IMR-90 (cell line): Measurements from ENCODE around the gene ADM5. TPM values are rescaled to one million over a fixed set of nuclear protein-coding genes. Genes with fewer than 3 reads are reported as not detected.
A peak's percentile ranks its signal among the peaks of the same experiment; 100 is the strongest.

ENCODE experiments used
- ATAC-seq: fragments of 200-7000 bp; cut with Tn5 transposase; 2 replicates; pipeline ENCODE4 v1.9.1; 2020; ENCODE audit warnings: low read depth, mild to moderate bottlenecking, moderate library complexity
- BruUV-seq: library from RNA; stranded (reverse); fragments of 400-500 nt; replicated peaks from 2 replicates; lab custom pipeline; 2021; lab: Mats Ljungman, UMichigan
- CTCF ChIA-PET: fragments of 300-600 bp; formaldehyde crosslinking; extraction: SDS; loops from one replicate; lab custom pipeline; 2021; ENCODE audit warnings: antibody characterized with exemption; lab: Yijun Ruan, JAX
- POLR2A ChIA-PET: fragments of 300-600 bp; sonication (Branson Sonifier 250); formaldehyde crosslinking; loops from one replicate; lab custom pipeline; 2022; ENCODE audit warnings: antibody characterized with exemption; ENCODE audit not compliant: unreplicated experiment; lab: Charles Lee
- DNase-seq: peaks from one replicate; pipeline ENCODE4 v3.0.0; 2013
- H2AFZ ChIP-seq: replicated peaks from 2 replicates; pipeline ENCODE3; 2013; ENCODE audit warnings: low read length, mild to moderate bottlenecking; ENCODE audit not compliant: poor library complexity
- H2AK5ac ChIP-seq: 2 replicates; pipeline ENCODE4 v1.6.1; 2013; ENCODE audit warnings: low read depth, low read length, inconsistent platforms
- H2AK9ac ChIP-seq: replicated peaks from 2 replicates; pipeline ENCODE3; 2013; ENCODE audit warnings: mild to moderate bottlenecking, low read depth, low read length, moderate library complexity; ENCODE audit not compliant: poor library complexity
- H2BK120ac ChIP-seq: 2 replicates; pipeline ENCODE4 v1.6.1; 2013; ENCODE audit warnings: low read depth, low read length, inconsistent platforms
- H2BK15ac ChIP-seq: 3 replicates; pipeline ENCODE4 v1.6.1; 2013; ENCODE audit warnings: low read depth, low read length, inconsistent platforms
- H2BK20ac ChIP-seq: 2 replicates; pipeline ENCODE4 v1.6.1; 2013; ENCODE audit warnings: low read depth, mild to moderate bottlenecking, inconsistent platforms, low read length, moderate library complexity
- H2BK5ac ChIP-seq: 2 replicates; pipeline ENCODE4 v1.6.1; 2013; ENCODE audit warnings: mild to moderate bottlenecking, low read depth, low read length, inconsistent platforms; ENCODE audit not compliant: poor library complexity, severe bottlenecking
- H3K14ac ChIP-seq: replicated peaks from 2 replicates; pipeline ENCODE4 v1.6.1; 2013; ENCODE audit warnings: low read depth, low read length, inconsistent platforms
- H3K18ac ChIP-seq: 2 replicates; pipeline ENCODE4 v1.6.1; 2013; ENCODE audit warnings: low read depth, low read length, control low read depth
- H3K23ac ChIP-seq: 2 replicates; pipeline ENCODE4 v1.6.1; 2013; ENCODE audit warnings: low read depth, low read length, inconsistent platforms
- H3K27ac ChIP-seq: 2 replicates; pipeline ENCODE4 v1.5.1; 2013; ENCODE audit warnings: mild to moderate bottlenecking, control low read depth, low read length; ENCODE audit not compliant: insufficient read depth
- H3K27me3 ChIP-seq: 2 replicates; pipeline ENCODE4 v1.6.1; 2013; ENCODE audit warnings: low read length; ENCODE audit not compliant: control insufficient read depth, insufficient read depth
- H3K36me3 ChIP-seq: 2 replicates; pipeline ENCODE4 v1.6.1; 2013; ENCODE audit warnings: low read length, mixed read lengths; ENCODE audit not compliant: control insufficient read depth, insufficient read depth
- H3K4ac ChIP-seq: 2 replicates; pipeline ENCODE4 v1.6.1; 2013; ENCODE audit warnings: low read depth, low read length, inconsistent platforms
- H3K4me1 ChIP-seq: 2 replicates; pipeline ENCODE4 v1.6.1; 2013; ENCODE audit warnings: low read length, mixed read lengths; ENCODE audit not compliant: control insufficient read depth, insufficient read depth
- H3K4me2 ChIP-seq: 2 replicates; pipeline ENCODE4 v1.6.1; 2013; ENCODE audit warnings: low read depth, mild to moderate bottlenecking, control low read depth, low read length, moderate library complexity
- H3K4me3 ChIP-seq: 2 replicates; pipeline ENCODE4 v1.5.1; 2013; ENCODE audit warnings: low read depth, mild to moderate bottlenecking, control low read depth, low read length, moderate library complexity; ENCODE audit not compliant: insufficient read depth
- H3K56ac ChIP-seq: 2 replicates; pipeline ENCODE4 v1.6.1; 2013; ENCODE audit warnings: low read length, inconsistent platforms; ENCODE audit not compliant: insufficient read depth; ENCODE audit errors: extremely low read depth
- H3K79me1 ChIP-seq, 2 experiments: 2 replicates each; pipeline ENCODE4 v1.6.1; 2013; ENCODE audit warnings: low read length in 2 of 2, inconsistent platforms in 1 of 2, low read depth in 1 of 2
- H3K9ac ChIP-seq: 2 replicates; pipeline ENCODE4 v1.6.1; 2013; ENCODE audit warnings: low read depth, low read length, control low read depth
- H3K9me1 ChIP-seq: 2 replicates; pipeline ENCODE4 v1.6.1; 2013; ENCODE audit warnings: low read length, inconsistent platforms; ENCODE audit not compliant: insufficient read depth
- H3K9me3 ChIP-seq: 2 replicates; pipeline ENCODE4 v1.6.1; 2013; ENCODE audit warnings: low read length; ENCODE audit not compliant: control insufficient read depth, insufficient read depth
- H4K20me1 ChIP-seq: 2 replicates; pipeline ENCODE4 v1.6.1; 2013; ENCODE audit warnings: low read length, inconsistent platforms; ENCODE audit not compliant: insufficient read depth
- H4K5ac ChIP-seq: 2 replicates; pipeline ENCODE4 v1.6.1; 2013; ENCODE audit warnings: mild to moderate bottlenecking, low read depth, low read length, control low read depth
- H4K8ac ChIP-seq, 2 experiments: 2 replicates each; pipeline ENCODE4 v1.6.1; 2013; ENCODE audit warnings: low read depth in 2 of 2, low read length in 2 of 2, control low read depth in 1 of 2, inconsistent platforms in 1 of 2
- H4K91ac ChIP-seq: 2 replicates; pipeline ENCODE4 v1.6.1; 2013; ENCODE audit warnings: low read depth, low read length, inconsistent platforms; ENCODE audit not compliant: insufficient read depth
- BHLHE40 ChIP-seq: fragments of 150-350 bp; IDR thresholded peaks from 2 replicates; pipeline ENCODE4 v1.6.1; 2016; ENCODE audit warnings: mild to moderate bottlenecking, low read depth, low read length
- CEBPB ChIP-seq: IDR thresholded peaks from 2 replicates; pipeline ENCODE4 v1.6.1; 2012; ENCODE audit warnings: low read depth, low read length, improper control_type of control experiment
- CHD1 ChIP-seq: IDR thresholded peaks from 2 replicates; pipeline ENCODE4 v1.6.1; 2012; ENCODE audit warnings: low read depth, low read length, improper control_type of control experiment
- CTCF ChIP-seq: conservative IDR thresholded peaks from 2 replicates; pipeline ENCODE4 v1.5.1; 2012; ENCODE audit warnings: mild to moderate bottlenecking, low read depth, low read length, improper control_type of control experiment
- ELK1 ChIP-seq: fragments of 150-350 bp; IDR thresholded peaks from 2 replicates; pipeline ENCODE4 v1.6.1; 2016; ENCODE audit warnings: low read depth, mild to moderate bottlenecking, low read length, moderate library complexity, borderline replicate concordance
- MAFK ChIP-seq: IDR thresholded peaks from 2 replicates; pipeline ENCODE4 v1.6.1; 2012; ENCODE audit warnings: low read depth, low read length, improper control_type of control experiment
- MXI1 ChIP-seq: IDR thresholded peaks from 2 replicates; pipeline ENCODE4 v1.6.1; 2012; ENCODE audit warnings: low read depth, mild to moderate bottlenecking, low read length, moderate library complexity, borderline replicate concordance
- NFE2L2 ChIP-seq: fragments of 150-350 bp; IDR thresholded peaks from 2 replicates; pipeline ENCODE4 v1.6.1; 2016; ENCODE audit warnings: low read depth, mild to moderate bottlenecking, low read length
- POLR2A ChIP-seq: IDR thresholded peaks from 2 replicates; pipeline ENCODE4 v1.6.1; 2012; ENCODE audit warnings: mild to moderate bottlenecking, low read depth, low read length
- RAD21 ChIP-seq: IDR thresholded peaks from 2 replicates; pipeline ENCODE4 v1.6.1; 2012; ENCODE audit warnings: low read length, improper control_type of control experiment
- RCOR1 ChIP-seq: IDR thresholded peaks from 2 replicates; pipeline ENCODE4 v1.6.1; 2012; ENCODE audit warnings: mild to moderate bottlenecking, low read length, improper control_type of control experiment; ENCODE audit not compliant: insufficient replicate concordance
- RFX5 ChIP-seq: IDR thresholded peaks from 2 replicates; pipeline ENCODE4 v1.8.0; 2012; ENCODE audit warnings: low read depth, mild to moderate bottlenecking, low read length, moderate library complexity
- SMC3 ChIP-seq: fragments of 150-350 bp; IDR thresholded peaks from 2 replicates; pipeline ENCODE4 v1.6.1; 2016; ENCODE audit warnings: low read depth, mild to moderate bottlenecking, antibody characterized with exemption, low read length, moderate library complexity
- USF2 ChIP-seq: fragments of 150-350 bp; IDR thresholded peaks from 2 replicates; pipeline ENCODE4 v1.6.1; 2017; ENCODE audit warnings: mild to moderate bottlenecking, antibody characterized with exemption, low read length, low read depth
- WGBS, 2 experiments: methylation state at CpG; one replicate each; pipeline versions ENCODE4 v1.1.5 to v1.1.7; 2013; ENCODE audit warnings: missing lambda C conversion rate in 2 of 2; ENCODE audit not compliant: insufficient read length in 1 of 2; ENCODE audit errors: extremely low coverage in 2 of 2; 5-methylcytosine and 5-hydroxymethylcytosine counted together
- dilution Hi-C: fragments of 300-500 bp; cut with HindIII; formaldehyde crosslinking; loops from one replicate; pipeline ENCODE4 v1.14.3; 2018; ENCODE audit warnings: low sequenced_read_pairs; ENCODE audit not compliant: unreplicated experiment
- in situ Hi-C: fragments of 300-500 bp; cut with MboI; formaldehyde crosslinking; loops from 3 replicates; pipeline ENCODE4 v1.14.3; 2019; ENCODE audit warnings: low sequenced_read_pairs, inconsistent platforms, mixed read lengths
- intact Hi-C: fragments of 100-400 bp; cut with micrococcal nuclease; formaldehyde crosslinking; loops from 2 replicates; pipeline ENCODE4 v1.10.0; 2022
- polyA plus RNA-seq, 3 experiments: library from polyadenylated mRNA; depleted of rRNA; stranded (reverse); fragments of >200 nt; gene quantifications; 2 replicates each; pipeline ENCODE4 v1.2.3, GENCODE V29; 2012; ENCODE audit warnings: low replicate concordance in 1 of 3
- total RNA-seq: library from RNA; depleted of rRNA; stranded (reverse); fragments of >200 nt; gene quantifications from 2 replicates; pipeline ENCODE4 v1.2.3, GENCODE V29; 2012

Gene ADM5
- total and polyA plus RNA-seq, 2 of the 4 experiments (the other 2 are of a cell fraction): 0.18 to 0.99 TPM

GRCh38 chr19:49685845-49686332 lies 3.5 kb upstream of the ADM5 start:
- BruUV-seq: no TSS peak
- no peak overlapping the region for H3K4me3 ChIP-seq
- no peak overlapping the region for H3K14ac ChIP-seq
- no peak overlapping the region for H3K23ac ChIP-seq
- H4K20me1 ChIP-seq: peaks cover 36% of the 10 kb centered on the region
- H3K27me3 ChIP-seq: no peaks in the 10 kb centered on the region
- no peak overlapping the region for H3K9ac ChIP-seq
- H4K8ac ChIP-seq: no peak overlapping the region
- peaks cover 5% of the 10 kb centered on the region; the same call in 1 of the 2 replicates for H3K9me1 ChIP-seq
- H2BK15ac ChIP-seq: no peak overlapping the region
- no peak overlapping the region for H2BK120ac ChIP-seq
- WGBS, 2 experiments: 85% methylated on average over 17 of the region's 23 CpGs; no CpG with 5 or more reads in 1 of the 2 experiments
- H2AK9ac ChIP-seq: no peak overlapping the region
- ChIA-PET POLR2A (interaction anchor here (0.6 kb wide), 2 partner anchors 88 to 140 kb away, joined by 3 to 5 read pairs; no protein-coding TSS in a partner anchor), CTCF (no interaction called here)
- H3K18ac ChIP-seq: no peak overlapping the region
- no peak overlapping the region for H2BK5ac ChIP-seq
- dilution Hi-C loops: no loop called here
- TF ChIP-seq MAFK (no peak), CEBPB (no peak), SMC3 (no peak), CHD1 (no peak), RAD21 (no peak), CTCF (no peak), MXI1 (no peak), NFE2L2 (no peak), ELK1 (no peak), POLR2A (no peak), RFX5 (no peak), USF2 (no peak), RCOR1 (no peak), BHLHE40 (no peak)
- peaks cover 7% of the 10 kb centered on the region for H3K4me1 ChIP-seq
- peaks cover 49% of the 10 kb centered on the region for H3K36me3 ChIP-seq
- no peak overlapping the region for H2BK20ac ChIP-seq
- H3K79me1 ChIP-seq: peaks cover 15 to 57% of the 10 kb centered on the region in 2 experiments
- peak overlapping the region; percentile 51 for H2AFZ ChIP-seq
- H3K4ac ChIP-seq: no peak overlapping the region
- no peak for DNase-seq
- no peak overlapping the region for H3K27ac ChIP-seq
- no peak for ATAC-seq
- H4K91ac ChIP-seq: no peak overlapping the region
- no peak overlapping the region for H4K5ac ChIP-seq
- in situ Hi-C loops: loop anchor here (10.0 kb wide), 1 partner anchor 169 kb away; the partner anchor contains the start of gene PTOV1
- intact Hi-C loops: no loop called here
- no peaks in the 10 kb centered on the region for H3K9me3 ChIP-seq
- no peak overlapping the region for H3K56ac ChIP-seq
- no peak overlapping the region for H2AK5ac ChIP-seq
- H3K4me2 ChIP-seq: no peak overlapping the region
